Mucosa of rectum (tissue), 2 donors: ENCODE measurements around the gene PRPH2.
"Not testable (repeated sequence)": the region's sequence is repeated elsewhere in the genome, so short reads cannot be mapped to it uniquely, and the experiment has no call there.

Source experiments
- H3K27ac ChIP-seq, 2 donors: one replicate each; pipeline ENCODE4 v1.7.0; 2013; ENCODE audit warnings: inconsistent platforms in 2 of 2, low read depth in 2 of 2, low read length in 2 of 2
- H3K27me3 ChIP-seq, 2 donors: one replicate each; pipeline ENCODE4 v1.7.0; 2013; ENCODE audit warnings: low read length in 2 of 2; ENCODE audit not compliant: control insufficient read depth in 2 of 2, insufficient read depth in 2 of 2
- H3K36me3 ChIP-seq, 2 donors: one replicate each; pipeline ENCODE4 v1.7.0; 2013; ENCODE audit warnings: low read length in 2 of 2; ENCODE audit not compliant: control insufficient read depth in 2 of 2, insufficient read depth in 2 of 2
- H3K4me1 ChIP-seq, 2 donors: one replicate each; pipeline ENCODE4 v1.7.0; 2013; ENCODE audit warnings: low read length in 2 of 2, mild to moderate bottlenecking in 1 of 2; ENCODE audit not compliant: control insufficient read depth in 2 of 2, insufficient read depth in 2 of 2
- H3K4me3 ChIP-seq, 2 donors: one replicate each; pipeline ENCODE4 v1.7.0; 2013; ENCODE audit warnings: low read length in 2 of 2
- H3K9ac ChIP-seq, 2 donors: one replicate each; pipeline ENCODE4 v1.7.0; 2013; ENCODE audit warnings: low read length in 2 of 2, low read depth in 1 of 2, mild to moderate bottlenecking in 1 of 2
- H3K9me3 ChIP-seq, 2 donors: one replicate each; pipeline ENCODE4 v1.7.0; 2013; ENCODE audit warnings: low read length in 2 of 2; ENCODE audit not compliant: control insufficient read depth in 2 of 2
- donor health status: healthy.
- donor health status: Normal muscosa, but diverticular disease.

The PRPH2 gene

GRCh38 chr6:42742116-42742894, 19.9 kb upstream of the PRPH2 start:
- Histone ChIP-seq H3K27me3 (no peaks in the 10 kb centered on the region), H3K9me3 (no peaks in the 10 kb centered on the region), H3K27ac (no peak overlapping the region), H3K36me3 (no peaks in the 10 kb centered on the region), H3K4me1 (peaks cover 9 to 10% of the 10 kb centered on the region in 2 donors), H3K4me3 (no peak overlapping the region), H3K9ac (peak overlapping the region in 1 of 2 donors; percentile 2)

GRCh38 chr6:42740725-42741124, 18.3 kb upstream of the PRPH2 start:
- Histone ChIP-seq H3K9me3 (no peaks in the 10 kb centered on the region), H3K9ac (no peak overlapping the region), H3K4me3 (no peak overlapping the region), H3K36me3 (no peaks in the 10 kb centered on the region), H3K27me3 (no peaks in the 10 kb centered on the region), H3K27ac (no peak overlapping the region), H3K4me1 (peaks cover 9 to 10% of the 10 kb centered on the region in 2 donors)

GRCh38 chr6:42735976-42736375, 13.6 kb upstream of the PRPH2 start:
- Histone ChIP-seq H3K27ac (no peak overlapping the region), H3K4me3 (no peak overlapping the region), H3K9me3 (no peaks in the 10 kb centered on the region), H3K4me1 (no peaks in the 10 kb centered on the region), H3K27me3 (no peaks in the 10 kb centered on the region), H3K9ac (no peak overlapping the region), H3K36me3 (no peaks in the 10 kb centered on the region)

GRCh38 chr6:42733867-42734481, 11.6 kb upstream of the PRPH2 start:
- not testable (repeated sequence) for H3K9me3 ChIP-seq, H3K27ac ChIP-seq, H3K4me1 ChIP-seq, H3K9ac ChIP-seq, H3K27me3 ChIP-seq, H3K36me3 ChIP-seq, H3K4me3 ChIP-seq

GRCh38 chr6:42729731-42730130, 7.3 kb upstream of the PRPH2 start:
- Histone ChIP-seq H3K9ac (no peak overlapping the region), H3K9me3 (no peaks in the 10 kb centered on the region), H3K36me3 (no peaks in the 10 kb centered on the region), H3K4me3 (no peak overlapping the region), H3K27ac (no peak overlapping the region), H3K27me3 (no peaks in the 10 kb centered on the region), H3K4me1 (peaks cover 4 to 7% of the 10 kb centered on the region in 2 donors)

- Histone ChIP-seq H3K4me1 (peaks cover 4 to 7% of the 10 kb centered on the region in 2 donors), H3K27me3 (no peaks in the 10 kb centered on the region), H3K9ac (peak overlapping the region; percentile 52 to 64), H3K9me3 (no peaks in the 10 kb centered on the region), H3K4me3 (peak overlapping the region; percentile 69 to 76), H3K36me3 (no peaks in the 10 kb centered on the region), H3K27ac (peak overlapping the region; percentile 74 to 83)
Observed at GRCh38 chr6:42727627-42728026, 5.2 kb upstream of the PRPH2 start.

GRCh38 chr6:42727087-42727611, 4.8 kb upstream of the PRPH2 start:
- peak overlapping the region; percentile 52 to 64 for H3K9ac ChIP-seq
- H3K27me3 ChIP-seq: no peaks in the 10 kb centered on the region
- H3K4me1 ChIP-seq: peaks cover 4 to 7% of the 10 kb centered on the region in 2 donors
- peak overlapping the region; percentile 74 to 83 for H3K27ac ChIP-seq
- H3K36me3 ChIP-seq: no peaks in the 10 kb centered on the region
- peak overlapping the region; percentile 69 to 76 for H3K4me3 ChIP-seq
- H3K9me3 ChIP-seq: no peaks in the 10 kb centered on the region

- H3K4me1 ChIP-seq: peaks cover 4 to 7% of the 10 kb centered on the region in 2 donors
- H3K4me3 ChIP-seq: peak overlapping the region; percentile 69 to 76
- H3K36me3 ChIP-seq: no peaks in the 10 kb centered on the region
- H3K9ac ChIP-seq: peak overlapping the region; percentile 38 to 64
- H3K27ac ChIP-seq: peak overlapping the region; percentile 74 to 83
- no peaks in the 10 kb centered on the region for H3K27me3 ChIP-seq
- H3K9me3 ChIP-seq: no peaks in the 10 kb centered on the region
Observed at GRCh38 chr6:42726485-42727086, 4.2 kb upstream of the PRPH2 start.

GRCh38 chr6:42726026-42726425, 3.6 kb upstream of the PRPH2 start:
- H3K36me3 ChIP-seq: no peaks in the 10 kb centered on the region
- H3K9ac ChIP-seq: no peak overlapping the region
- H3K9me3 ChIP-seq: no peaks in the 10 kb centered on the region
- peak overlapping the region in 1 of 2 donors; percentile 76 for H3K4me3 ChIP-seq
- peak overlapping the region; percentile 8 to 46 for H3K27ac ChIP-seq
- H3K27me3 ChIP-seq: no peaks in the 10 kb centered on the region
- H3K4me1 ChIP-seq: peaks cover 4 to 7% of the 10 kb centered on the region in 2 donors

GRCh38 chr6:42724825-42725224, 2.4 kb upstream of the PRPH2 start:
- Histone ChIP-seq H3K36me3 (no peaks in the 10 kb centered on the region), H3K4me3 (no peak overlapping the region), H3K27me3 (no peaks in the 10 kb centered on the region), H3K4me1 (peaks cover 4 to 7% of the 10 kb centered on the region in 2 donors), H3K9ac (no peak overlapping the region), H3K27ac (no peak overlapping the region), H3K9me3 (no peaks in the 10 kb centered on the region)
